Calu3 (cell line): ENCODE measurements around the gene BCL3. TPM values are rescaled to one million over a fixed set of nuclear protein-coding genes. Genes with fewer than 3 reads are reported as not detected.

ENCODE experiments used
- BruUV-seq: library from RNA; stranded (reverse); fragments of 400-500 nt; replicated peaks from 2 replicates; lab custom pipeline; 2021; lab: Mats Ljungman, UMichigan
- CTCF ChIA-PET: fragments of 300-600 bp; sonication (Branson Sonifier 250); formaldehyde crosslinking; loops from one replicate; lab custom pipeline; 2022; ENCODE audit warnings: antibody characterized with exemption; lab: Charles Lee
- DNase-seq: peaks from one replicate; pipeline ENCODE4 v3.0.0; 2022
- H3K27ac Mint-ChIP-seq: one replicate; pipeline ENCODE4 v1.8.0; 2022; ENCODE audit warnings: mixed read lengths; ENCODE audit not compliant: unreplicated experiment
- H3K27me3 Mint-ChIP-seq: one replicate; pipeline ENCODE4 v1.8.0; 2022; ENCODE audit warnings: mixed read lengths; ENCODE audit not compliant: unreplicated experiment
- H3K36me3 Mint-ChIP-seq: one replicate; pipeline ENCODE4 v1.8.0; 2022; ENCODE audit warnings: mild to moderate bottlenecking, moderate library complexity, mixed read lengths; ENCODE audit not compliant: insufficient read depth, unreplicated experiment
- H3K4me1 Mint-ChIP-seq: one replicate; pipeline ENCODE4 v1.8.0; 2022; ENCODE audit warnings: mild to moderate bottlenecking, low read depth, mixed read lengths; ENCODE audit not compliant: unreplicated experiment
- H3K4me3 Mint-ChIP-seq: one replicate; pipeline ENCODE4 v1.8.0; 2022; ENCODE audit warnings: mild to moderate bottlenecking, low read depth, moderate library complexity, mixed read lengths; ENCODE audit not compliant: unreplicated experiment
- H3K9me3 Mint-ChIP-seq: one replicate; pipeline ENCODE4 v1.8.0; 2022; ENCODE audit warnings: low read depth, mixed read lengths; ENCODE audit not compliant: unreplicated experiment
- intact Hi-C: fragments of 100-400 bp; cut with micrococcal nuclease; formaldehyde crosslinking; loops from one replicate; pipeline ENCODE4 v1.10.0; 2022; ENCODE audit not compliant: unreplicated experiment
- total RNA-seq: library from RNA; stranded (reverse); gene quantifications from 2 replicates; pipeline ENCODE4 v1.2.3, GENCODE V29; 2022
- TF ChIP-seq, protein P1 (sequence below): fragments of 200-600 bp; IDR thresholded peaks from one replicate; pipeline ENCODE4 v1.8.0; 2022; ENCODE audit warnings: antibody characterized with exemption; ENCODE audit not compliant: unreplicated experiment

The BCL3 gene
- total RNA-seq, 1 experiment from 2014 or later, result 37.7 TPM

DNA sequence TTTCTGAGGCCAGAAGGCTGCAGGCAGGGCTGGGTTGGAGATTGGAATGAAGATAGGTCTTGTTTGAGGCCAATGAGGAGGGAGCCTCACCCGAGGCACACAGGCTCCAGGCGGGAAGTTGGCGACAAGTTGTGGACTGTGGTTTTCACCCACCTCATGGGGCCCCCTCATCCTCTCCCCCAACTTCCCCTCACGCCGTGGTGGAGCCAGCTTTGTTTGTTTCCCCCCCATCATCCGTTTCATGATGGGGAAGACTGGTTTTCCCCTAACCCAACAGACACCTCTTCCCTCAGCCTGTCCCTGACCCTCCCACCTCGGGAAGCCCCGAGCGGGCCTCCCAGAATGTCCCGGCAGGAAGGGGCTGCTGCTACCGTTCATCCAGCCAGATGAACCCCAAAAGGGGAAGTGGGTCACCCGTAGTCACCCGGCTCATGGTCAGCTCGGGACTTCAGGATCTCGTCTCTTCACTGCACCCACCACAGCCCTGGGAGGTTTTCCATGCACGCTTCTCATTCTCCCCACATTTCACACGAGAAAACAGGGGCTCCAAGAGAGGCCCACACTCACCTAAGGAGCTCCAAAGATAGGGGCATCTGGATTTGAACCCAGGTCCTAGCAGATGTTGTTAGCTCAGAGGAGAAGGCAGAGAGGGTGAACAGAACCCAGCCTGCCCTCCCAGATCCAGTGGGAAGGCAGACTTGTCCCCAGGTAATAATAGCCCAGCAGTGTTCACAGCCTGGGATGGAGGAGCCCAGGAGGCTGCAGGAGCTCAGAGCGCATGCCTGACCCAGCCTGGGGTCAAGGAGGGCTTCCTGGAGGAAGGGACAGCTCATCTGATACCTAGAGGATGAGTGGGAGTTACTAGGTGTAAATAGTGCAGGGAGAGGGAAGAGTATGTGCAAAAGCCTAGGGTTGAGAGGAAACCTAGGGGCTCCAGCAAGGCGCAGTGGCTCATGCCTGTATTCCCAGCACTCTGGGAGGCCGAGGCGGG, 26.1 kb upstream of the BCL3 start:
- intact Hi-C loops, result loop anchor here (5.0 to 10.0 kb wide), 2 partner anchors 35 to 122 kb away; partner anchors contain the start of gene NECTIN2
- H3K9me3 Mint-ChIP-seq, result no peaks in the 10 kb centered on the region
- CTCF ChIA-PET, result interaction anchor here (0.7 to 7.9 kb wide), 6 partner anchors 10 to 123 kb away, joined by 4 to 223 read pairs (median 10); partner anchors contain the start of gene NECTIN2
- TF ChIP-seq, protein P1, sequence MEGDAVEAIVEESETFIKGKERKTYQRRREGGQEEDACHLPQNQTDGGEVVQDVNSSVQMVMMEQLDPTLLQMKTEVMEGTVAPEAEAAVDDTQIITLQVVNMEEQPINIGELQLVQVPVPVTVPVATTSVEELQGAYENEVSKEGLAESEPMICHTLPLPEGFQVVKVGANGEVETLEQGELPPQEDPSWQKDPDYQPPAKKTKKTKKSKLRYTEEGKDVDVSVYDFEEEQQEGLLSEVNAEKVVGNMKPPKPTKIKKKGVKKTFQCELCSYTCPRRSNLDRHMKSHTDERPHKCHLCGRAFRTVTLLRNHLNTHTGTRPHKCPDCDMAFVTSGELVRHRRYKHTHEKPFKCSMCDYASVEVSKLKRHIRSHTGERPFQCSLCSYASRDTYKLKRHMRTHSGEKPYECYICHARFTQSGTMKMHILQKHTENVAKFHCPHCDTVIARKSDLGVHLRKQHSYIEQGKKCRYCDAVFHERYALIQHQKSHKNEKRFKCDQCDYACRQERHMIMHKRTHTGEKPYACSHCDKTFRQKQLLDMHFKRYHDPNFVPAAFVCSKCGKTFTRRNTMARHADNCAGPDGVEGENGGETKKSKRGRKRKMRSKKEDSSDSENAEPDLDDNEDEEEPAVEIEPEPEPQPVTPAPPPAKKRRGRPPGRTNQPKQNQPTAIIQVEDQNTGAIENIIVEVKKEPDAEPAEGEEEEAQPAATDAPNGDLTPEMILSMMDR, result no peak
- DNase-seq, result no peak
- BruUV-seq, result no TSS peak
- H3K27ac Mint-ChIP-seq, result no peak overlapping the region
- H3K4me1 Mint-ChIP-seq, result peaks cover 65% of the 10 kb centered on the region
- H3K4me3 Mint-ChIP-seq, result no peak overlapping the region
- H3K27me3 Mint-ChIP-seq, result no peaks in the 10 kb centered on the region
- H3K36me3 Mint-ChIP-seq, result peaks cover 11% of the 10 kb centered on the region

DNA sequence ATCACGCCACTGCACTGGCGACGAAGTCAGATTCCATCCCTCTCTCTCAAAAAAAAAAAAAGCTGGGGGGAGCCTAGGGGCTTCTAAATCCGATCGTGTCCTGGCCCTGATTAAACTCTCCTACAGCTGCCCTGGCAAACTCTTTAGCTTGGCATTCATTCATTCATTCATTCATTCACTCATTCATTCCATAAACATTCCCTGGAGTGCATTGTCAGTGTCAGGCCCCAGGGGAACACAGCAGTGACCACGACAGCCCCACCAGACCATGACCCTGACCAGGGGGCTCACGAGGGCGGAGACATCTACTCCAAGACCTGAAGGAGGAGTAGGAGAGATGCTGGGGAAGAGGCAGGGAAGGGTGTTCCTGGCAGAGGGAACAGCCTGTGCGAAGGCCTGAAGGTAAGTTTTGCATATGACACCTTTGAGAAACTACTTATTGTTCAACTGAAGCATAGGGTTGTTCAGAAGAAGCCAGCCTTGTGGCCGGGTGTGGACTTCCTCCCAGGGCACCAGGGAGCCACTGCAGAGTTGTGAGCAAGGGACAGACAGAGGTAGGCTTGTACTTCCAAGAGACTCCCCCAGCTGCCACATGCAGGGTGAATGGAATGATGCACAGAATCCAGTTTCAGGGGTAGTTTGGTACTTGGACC, 25.1 kb upstream of the BCL3 start:
- no peak for DNase-seq
- Mint-ChIP-seq H3K27ac (peak overlapping the region; percentile 74), H3K4me3 (peak overlapping the region; percentile 22), H3K9me3 (no peaks in the 10 kb centered on the region), H3K27me3 (no peaks in the 10 kb centered on the region), H3K4me1 (peaks cover 67% of the 10 kb centered on the region), H3K36me3 (peaks cover 6% of the 10 kb centered on the region)
- TF ChIP-seq, protein P1, result no peak
- CTCF ChIA-PET, result interaction anchor here (0.7 to 7.9 kb wide), 26 partner anchors 8 to 232 kb away, joined by 3 to 223 read pairs (median 6); partner anchors contain the start of genes CBLC, CLPTM1 and NECTIN2
- intact Hi-C loops, result loop anchor here (5.0 to 10.0 kb wide), 2 partner anchors 36 to 121 kb away; partner anchors contain the start of gene NECTIN2
- no TSS peak for BruUV-seq

DNA sequence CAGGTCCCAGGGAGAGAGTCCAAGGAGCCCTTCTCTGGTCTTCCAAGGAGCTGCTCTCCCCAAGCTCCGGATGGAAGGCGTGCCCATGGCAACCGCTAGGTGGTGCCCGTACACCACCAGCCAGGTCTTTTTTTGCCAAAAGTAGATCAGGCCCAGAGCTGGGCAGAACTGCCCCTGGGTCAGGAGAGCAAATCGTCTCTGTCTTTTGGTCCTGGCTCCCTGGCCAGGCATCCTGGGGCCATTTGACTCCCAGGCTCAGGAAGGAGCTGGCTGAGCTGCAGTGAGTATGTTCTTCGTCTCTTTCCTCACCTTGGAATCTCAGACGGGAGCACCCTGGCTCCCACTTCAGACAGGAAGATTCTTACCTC, 24.6 kb upstream of the BCL3 start:
- TF ChIP-seq, protein P1, result peak; percentile 98
- Mint-ChIP-seq H3K27ac (peak overlapping the region; percentile 74), H3K4me1 (peaks cover 62% of the 10 kb centered on the region), H3K36me3 (peaks cover 5% of the 10 kb centered on the region), H3K27me3 (no peaks in the 10 kb centered on the region), H3K4me3 (peak overlapping the region; percentile 22), H3K9me3 (no peaks in the 10 kb centered on the region)
- peak; percentile 91 for DNase-seq
- TSS peak; percentile 78 for BruUV-seq
- CTCF ChIA-PET, result interaction anchor here (0.7 to 7.9 kb wide), 25 partner anchors 9 to 231 kb away, joined by 3 to 223 read pairs (median 7); partner anchors contain the start of genes CBLC, CLPTM1 and NECTIN2
- intact Hi-C loops, result loop anchor here (1.0 to 10.0 kb wide), 4 partner anchors 29 to 121 kb away; partner anchors contain the start of gene NECTIN2

DNA sequence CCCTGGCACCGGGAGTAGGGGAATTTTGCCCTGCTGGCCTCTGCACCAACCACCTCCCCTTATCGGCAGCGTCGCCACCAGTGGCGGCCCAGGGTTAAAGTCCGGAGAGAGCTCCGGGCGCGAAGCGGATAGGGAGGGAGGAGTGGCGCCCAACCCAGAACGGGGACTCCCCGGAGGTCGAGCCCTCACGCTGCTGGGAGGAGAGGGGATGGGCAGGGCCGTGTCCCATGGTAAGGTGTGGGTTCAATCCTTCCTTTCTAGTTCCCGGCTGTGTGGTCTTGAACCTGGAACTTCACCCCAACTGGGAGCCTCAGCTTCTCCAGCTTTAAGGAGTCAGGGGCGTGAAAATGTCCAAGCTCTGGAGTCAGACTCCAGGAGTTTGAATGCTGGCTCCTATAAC, 23.3 kb upstream of the BCL3 start:
- DNase-seq, result peak; percentile 79
- peak overlapping the region; percentile 22 for H3K4me3 Mint-ChIP-seq
- intact Hi-C loops, result loop anchor here (2.0 to 10.0 kb wide), 2 partner anchors 28 to 120 kb away; partner anchors contain the start of gene NECTIN2
- peaks cover 5% of the 10 kb centered on the region for H3K36me3 Mint-ChIP-seq
- H3K27me3 Mint-ChIP-seq, result no peaks in the 10 kb centered on the region
- H3K27ac Mint-ChIP-seq, result peak overlapping the region; percentile 74
- no peaks in the 10 kb centered on the region for H3K9me3 Mint-ChIP-seq
- BruUV-seq, result no TSS peak
- CTCF ChIA-PET, result interaction anchor here (0.6 to 7.9 kb wide), 15 partner anchors 10 to 154 kb away, joined by 3 to 223 read pairs (median 8); partner anchors contain the start of gene NECTIN2
- TF ChIP-seq, protein P1, result no peak
- peaks cover 54% of the 10 kb centered on the region for H3K4me1 Mint-ChIP-seq
